H9 (cell line): ENCODE data around the gene CDR2L. TPM values are rescaled to one million over a fixed set of nuclear protein-coding genes. Genes with fewer than 3 reads are reported as not detected.

Source experiments
- DNase-seq: peaks from one replicate; pipeline ENCODE4 v3.0.0-alpha.2; 2017
- H2AFZ ChIP-seq: one replicate; pipeline ENCODE4 v1.6.1; 2013; ENCODE audit warnings: mild to moderate bottlenecking, low read length, control low read depth, moderate library complexity
- H2AK5ac ChIP-seq: 2 replicates; pipeline ENCODE4 v1.6.1; 2013; ENCODE audit warnings: low read length, control low read depth, mixed read lengths; ENCODE audit not compliant: insufficient read length
- H2BK120ac ChIP-seq: one replicate; pipeline ENCODE4 v1.6.1; 2013; ENCODE audit warnings: low read depth, mild to moderate bottlenecking, low read length, control low read depth, inconsistent platforms; ENCODE audit not compliant: poor library complexity, severe bottlenecking
- H2BK12ac ChIP-seq: 2 replicates; pipeline ENCODE4 v1.6.1; 2013; ENCODE audit warnings: low read length, control low read depth, mixed read lengths, low read depth; ENCODE audit not compliant: insufficient read length
- H2BK15ac ChIP-seq: 2 replicates; pipeline ENCODE4 v1.6.1; 2013; ENCODE audit warnings: low read depth, low read length, control low read depth
- H2BK20ac ChIP-seq: one replicate; pipeline ENCODE4 v1.6.1; 2013; ENCODE audit warnings: low read depth, mild to moderate bottlenecking, low read length, control low read depth, inconsistent platforms; ENCODE audit not compliant: poor library complexity, severe bottlenecking
- H2BK5ac ChIP-seq: 2 replicates; pipeline ENCODE4 v1.6.1; 2013; ENCODE audit warnings: low read length, control low read depth, mixed read lengths; ENCODE audit not compliant: insufficient read length
- H3K14ac ChIP-seq: 2 replicates; pipeline ENCODE4 v1.6.1; 2013; ENCODE audit warnings: low read length, control low read depth; ENCODE audit not compliant: insufficient read depth
- H3K18ac ChIP-seq: 2 replicates; pipeline ENCODE4 v1.6.1; 2013; ENCODE audit warnings: low read depth, mild to moderate bottlenecking, mixed read lengths, low read length, control low read depth; ENCODE audit not compliant: insufficient read length
- H3K23ac ChIP-seq: 2 replicates; pipeline ENCODE4 v1.6.1; 2013; ENCODE audit warnings: low read length, control low read depth, mixed read lengths, low read depth; ENCODE audit not compliant: insufficient read length
- H3K23me2 ChIP-seq: 2 replicates; pipeline ENCODE4 v1.6.1; 2013; ENCODE audit warnings: low read depth, mild to moderate bottlenecking, mixed read lengths, low read length, control low read depth; ENCODE audit not compliant: insufficient read length, poor library complexity, severe bottlenecking
- H3K27ac ChIP-seq: 2 replicates; pipeline ENCODE4 v1.5.1; 2013; ENCODE audit warnings: low read length, control low read depth, mixed read lengths, low read depth; ENCODE audit not compliant: insufficient read length
- H3K27me3 ChIP-seq: 2 replicates; pipeline ENCODE4 v1.6.1; 2013; ENCODE audit warnings: low read length, control low read depth, inconsistent platforms; ENCODE audit not compliant: insufficient read depth
- H3K4ac ChIP-seq: 2 replicates; pipeline ENCODE4 v1.6.1; 2013; ENCODE audit warnings: low read depth, mild to moderate bottlenecking, control low read depth, inconsistent platforms, low read length, moderate library complexity
- H3K4me1 ChIP-seq: 2 replicates; pipeline ENCODE4 v1.6.1; 2013; ENCODE audit warnings: low read length, control low read depth, inconsistent platforms; ENCODE audit not compliant: insufficient read depth
- H3K4me2 ChIP-seq: 2 replicates; pipeline ENCODE4 v1.6.1; 2013; ENCODE audit warnings: low read length, control low read depth, mixed read lengths; ENCODE audit not compliant: insufficient read length, insufficient read depth
- H3K56ac ChIP-seq: 2 replicates; pipeline ENCODE4 v1.6.1; 2013; ENCODE audit warnings: low read depth, mild to moderate bottlenecking, mixed read lengths, low read length, control low read depth; ENCODE audit not compliant: insufficient read length
- H3K79me1 ChIP-seq: 2 replicates; pipeline ENCODE4 v1.6.1; 2013; ENCODE audit warnings: low read depth, mild to moderate bottlenecking, moderate library complexity, low read length, control low read depth, inconsistent platforms; ENCODE audit not compliant: insufficient read depth, poor library complexity, severe bottlenecking
- H3K79me2 ChIP-seq: 2 replicates; pipeline ENCODE4 v1.6.1; 2013; ENCODE audit warnings: low read length, control low read depth, inconsistent platforms; ENCODE audit not compliant: insufficient read depth
- H3K9ac ChIP-seq: 2 replicates; pipeline ENCODE4 v1.6.1; 2013; ENCODE audit warnings: low read length, control low read depth, mixed read lengths; ENCODE audit not compliant: insufficient read length; ENCODE audit errors: extremely low read depth
- H3K9me3 ChIP-seq: one replicate; pipeline ENCODE4 v1.6.1; 2013; ENCODE audit warnings: low read depth, low read length, inconsistent platforms; ENCODE audit not compliant: control insufficient read depth
- H3T11ph ChIP-seq: one replicate; pipeline ENCODE4 v1.6.1; 2013; ENCODE audit warnings: mild to moderate bottlenecking, low read length, control low read depth, inconsistent platforms
- H4K20me1 ChIP-seq: one replicate; pipeline ENCODE4 v1.6.1; 2013; ENCODE audit not compliant: control insufficient read depth, insufficient read length, insufficient read depth
- H4K5ac ChIP-seq: 2 replicates; pipeline ENCODE4 v1.6.1; 2013; ENCODE audit warnings: low read depth, mild to moderate bottlenecking, mixed read lengths, low read length, control low read depth; ENCODE audit not compliant: insufficient read length
- H4K8ac ChIP-seq: replicated peaks from 2 replicates; pipeline ENCODE4 v1.6.1; 2013; ENCODE audit warnings: low read length, control low read depth, mixed read lengths, low read depth; ENCODE audit not compliant: insufficient read length
- H4K91ac ChIP-seq: 2 replicates; pipeline ENCODE4 v1.6.1; 2013; ENCODE audit warnings: low read depth, mild to moderate bottlenecking, moderate library complexity, mixed read lengths, low read length, control low read depth; ENCODE audit not compliant: insufficient read length
- H3K27ac Mint-ChIP-seq, 3 experiments: 2 replicates in 2 of 3; 3 replicates in 1 of 3; pipeline ENCODE4 v1.8.0; 2020 to 2021; ENCODE audit warnings: mixed read lengths in 3 of 3, mild to moderate bottlenecking in 1 of 3, moderate library complexity in 1 of 3
- H3K27me3 Mint-ChIP-seq: 2 replicates; pipeline ENCODE4 v1.8.0; 2021; ENCODE audit warnings: low read depth, mild to moderate bottlenecking, moderate library complexity, mixed read lengths
- H3K36me3 Mint-ChIP-seq, 3 experiments: 2 replicates in 2 of 3; 3 replicates in 1 of 3; pipeline ENCODE4 v1.8.0; 2020 to 2021; ENCODE audit warnings: low read depth in 3 of 3, mixed read lengths in 3 of 3; ENCODE audit not compliant: insufficient read depth in 1 of 3
- H3K4me1 Mint-ChIP-seq, 2 experiments: 2 replicates each; pipeline ENCODE4 v1.8.0; 2020; ENCODE audit warnings: mixed read lengths in 2 of 2
- H3K4me3 Mint-ChIP-seq, 2 experiments: 2 replicates in 1 of 2; 3 replicates in 1 of 2; pipeline ENCODE4 v1.8.0; 2020 to 2021; ENCODE audit warnings: mild to moderate bottlenecking in 2 of 2, mixed read lengths in 2 of 2, moderate library complexity in 1 of 2
- H3K9me3 Mint-ChIP-seq, 2 experiments: 2 replicates in 1 of 2; 3 replicates in 1 of 2; pipeline ENCODE4 v1.8.0; 2020; ENCODE audit warnings: mild to moderate bottlenecking in 2 of 2, mixed read lengths in 2 of 2, moderate library complexity in 1 of 2
- CTCF ChIP-seq: fragments of 200-600 bp; sonication (generic); conservative IDR thresholded peaks from 3 replicates; pipeline ENCODE4 v1.8.0; 2021; ENCODE audit warnings: antibody characterized with exemption, mild to moderate bottlenecking
- WGBS: extraction: QIAGEN DNeasy Blood & Tissue Kit; methylation state at CpG from one replicate; pipeline ENCODE4 v1.1.7; 2013; ENCODE audit warnings: missing lambda C conversion rate, low lambda C conversion rate, mixed read lengths; ENCODE audit not compliant: insufficient read length; ENCODE audit errors: extremely low coverage; 5-methylcytosine and 5-hydroxymethylcytosine counted together
- total RNA-seq: library from RNA; stranded (reverse); gene quantifications from 2 replicates; pipeline ENCODE4 v1.2.1, GENCODE V29; 2021

Gene CDR2L
- total RNA-seq, 1 experiment from 2014 or later: 23.3 TPM

GRCh38 chr17:75003070-75003956 lies 15.9 kb downstream of the CDR2L start:
- Histone ChIP-seq H3K27me3 (no peaks in the 10 kb centered on the region), H4K91ac (no peak overlapping the region), H3K4ac (no peak overlapping the region), H2AFZ (no peak overlapping the region), H4K20me1 (no peaks in the 10 kb centered on the region), H3K9ac (no peak overlapping the region), H2BK15ac (no peak overlapping the region), H4K5ac (no peak overlapping the region), H3K4me1 (no peaks in the 10 kb centered on the region), H3K4me2 (no peak overlapping the region), H3K18ac (no peak overlapping the region), H2AK5ac (no peak overlapping the region), H4K8ac (no peak overlapping the region), H3K23me2 (no peaks in the 10 kb centered on the region), H3K27ac (no peak overlapping the region), H2BK120ac (no peak overlapping the region), H2BK20ac (no peak overlapping the region), H3K23ac (no peak overlapping the region), H3K56ac (no peak overlapping the region), H3T11ph (no peak overlapping the region), H2BK12ac (no peak overlapping the region), H3K14ac (no peak overlapping the region), H3K9me3 (no peaks in the 10 kb centered on the region), H3K79me2 (no peaks in the 10 kb centered on the region; the same call in 1 of the 2 replicates), H3K79me1 (no peaks in the 10 kb centered on the region), H2BK5ac (no peak overlapping the region)
- Mint-ChIP-seq H3K27ac (no peak overlapping the region; a peak in 1 of 7 replicates), H3K4me3 (no peak overlapping the region; a peak in 1 of 5 replicates), H3K4me1 (no peaks in the 10 kb centered on the region), H3K27me3 (peaks cover 2% of the 10 kb centered on the region; the same call in 1 of the 2 replicates), H3K36me3 (peaks cover 11 to 49% (median 40%) of the 10 kb centered on the region in 3 experiments; a peak in 6 of 7 replicates), H3K9me3 (no peaks in the 10 kb centered on the region)
- WGBS: no CpG with 5 or more reads among the region's 76 CpGs
- peak; percentile 38; the same call in 2 of the 3 replicates for TF ChIP-seq CTCF
- peak; percentile 91 for DNase-seq
